Activated naive CD8-positive, alpha-beta T cell treated with anti-CD3 and anti-CD28 coated beads, Interleukin-2, amount 10 ng/mL, durations not matched to agents 7 days and 5 days (primary cell): Measurements from ENCODE around the gene MADD. TPM values are rescaled to one million over a fixed set of nuclear protein-coding genes. Genes with fewer than 3 reads are reported as not detected.
A peak's percentile ranks its signal among the peaks of the same experiment; 100 is the strongest.

Source experiments
- ATAC-seq: fragments of 150-1000 bp; cut with Tn5 transposase; one replicate; pipeline ENCODE4 v1.10.0; 2021; ENCODE audit warnings: low read depth, moderate library complexity
- POLR2A ChIA-PET: fragments of 350-600 bp; sonication (Branson Sonifier 250); formaldehyde crosslinking; loops from one replicate; lab custom pipeline; 2021; ENCODE audit warnings: antibody characterized with exemption; lab: Charles Lee
- DNase-seq: peaks from one replicate; pipeline ENCODE4 v3.0.0; 2021
- H3K27ac Mint-ChIP-seq: one replicate; pipeline ENCODE4 v1.8.0; 2022; ENCODE audit warnings: mild to moderate bottlenecking, mixed read lengths
- H3K27me3 Mint-ChIP-seq: one replicate; pipeline ENCODE4 v1.8.0; 2022; ENCODE audit warnings: mild to moderate bottlenecking, moderate library complexity, mixed read lengths
- H3K36me3 Mint-ChIP-seq: one replicate; pipeline ENCODE4 v1.8.0; 2021; ENCODE audit warnings: mild to moderate bottlenecking, mixed read lengths
- H3K4me1 Mint-ChIP-seq: one replicate; pipeline ENCODE4 v1.8.0; 2021; ENCODE audit warnings: mixed read lengths
- H3K4me3 Mint-ChIP-seq: one replicate; pipeline ENCODE4 v1.8.0; 2022; ENCODE audit warnings: mild to moderate bottlenecking, moderate library complexity, mixed read lengths
- H3K9me3 Mint-ChIP-seq: one replicate; pipeline ENCODE4 v1.8.0; 2021; ENCODE audit warnings: mixed read lengths
- total RNA-seq, 2 experiments: library from RNA; stranded (reverse); gene quantifications; one replicate each; pipeline ENCODE4 v1.2.3, GENCODE V29; 2021

MADD gene
- total RNA-seq, 2 experiments from 2014 or later = 113 to 114 TPM

DNA sequence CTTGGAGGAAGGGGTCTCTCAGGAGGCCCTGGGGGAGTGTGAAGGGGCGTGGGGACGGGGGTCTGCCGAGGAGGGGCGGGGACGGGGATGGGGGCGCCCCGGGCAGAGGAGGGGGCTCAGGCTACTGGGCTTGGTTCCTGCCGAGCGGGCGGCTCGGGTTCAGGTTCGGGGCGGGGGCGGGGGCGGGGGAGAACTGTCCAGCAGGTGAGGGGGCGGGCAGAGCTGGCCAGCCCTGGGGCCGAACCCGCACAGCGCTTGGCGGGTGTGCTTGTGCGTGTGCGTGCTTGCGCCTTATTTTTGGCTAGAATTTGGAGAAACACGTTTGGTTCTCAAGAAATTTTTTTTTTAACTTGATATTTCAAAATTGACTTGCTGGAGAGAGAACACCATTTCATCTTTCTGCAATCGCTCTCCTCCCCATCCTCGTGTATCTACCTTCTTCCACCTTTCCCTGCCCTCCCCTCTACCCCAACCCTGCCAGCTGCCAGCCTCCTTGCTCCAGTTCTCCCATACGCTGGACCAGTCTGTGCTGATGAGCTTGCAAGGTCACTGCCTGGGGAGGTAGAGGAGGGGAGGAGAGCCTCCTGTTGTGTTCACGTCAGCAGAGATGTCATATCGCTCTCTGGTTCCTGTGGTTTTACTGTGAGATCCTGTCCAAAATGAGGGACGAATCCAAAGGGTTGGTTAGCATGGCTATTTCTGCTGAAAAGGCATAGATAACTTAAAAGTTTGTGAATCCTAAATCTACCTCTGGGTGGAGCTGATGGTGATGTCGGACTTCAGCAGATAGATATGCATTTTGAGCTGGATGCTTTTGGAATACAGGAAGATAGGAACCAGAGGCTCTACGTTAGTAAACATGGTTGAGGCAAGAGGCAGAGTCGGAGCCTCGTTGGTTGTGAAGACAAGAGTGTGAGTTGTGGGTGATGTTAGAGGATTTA lies 668 bp downstream of the MADD start:
- no peaks in the 10 kb centered on the region for H3K9me3 Mint-ChIP-seq
- H3K4me3 Mint-ChIP-seq = peak overlapping the region; percentile 85
- ATAC-seq (no peak), DNase-seq (peak; percentile 43)
- peaks cover 40% of the 10 kb centered on the region for H3K4me1 Mint-ChIP-seq
- H3K27ac Mint-ChIP-seq = peak overlapping the region; percentile 85
- H3K36me3 Mint-ChIP-seq = peaks cover 12% of the 10 kb centered on the region
- H3K27me3 Mint-ChIP-seq = no peaks in the 10 kb centered on the region
- POLR2A ChIA-PET = interaction anchor here (0.6 to 4.8 kb wide), 8 partner anchors 11 to 495 kb away, joined by 3 to 36 read pairs (median 6); partner anchors contain the start of genes ACP2, ARFGAP2, DDB2 and NR1H3

GRCh38 chr11:47271328-47271727 lies 1.4 kb downstream of the MADD start:
- Mint-ChIP-seq H3K4me3 (peak overlapping the region; percentile 85), H3K27ac (peak overlapping the region; percentile 85), H3K27me3 (no peaks in the 10 kb centered on the region), H3K4me1 (peaks cover 37% of the 10 kb centered on the region), H3K36me3 (peaks cover 18% of the 10 kb centered on the region), H3K9me3 (no peaks in the 10 kb centered on the region)
- POLR2A ChIA-PET = interaction anchor here (0.6 to 4.8 kb wide), 8 partner anchors 12 to 495 kb away, joined by 3 to 36 read pairs (median 6); partner anchors contain the start of genes ACP2, ARFGAP2, DDB2 and NR1H3
- ATAC-seq = no peak
- DNase-seq = no peak

GRCh38 chr11:47271961-47272661 lies 2.2 kb downstream of the MADD start:
- H3K4me1 Mint-ChIP-seq = peaks cover 37% of the 10 kb centered on the region
- DNase-seq (no peak), ATAC-seq (no peak)
- no peaks in the 10 kb centered on the region for H3K9me3 Mint-ChIP-seq
- peaks cover 24% of the 10 kb centered on the region for H3K36me3 Mint-ChIP-seq
- peak overlapping the region; percentile 8 for H3K27ac Mint-ChIP-seq
- POLR2A ChIA-PET = interaction anchor here (2.0 to 4.8 kb wide), 4 partner anchors 13 to 58 kb away, joined by 14 to 36 read pairs (median 20); partner anchors contain the start of genes ACP2 and DDB2
- no peaks in the 10 kb centered on the region for H3K27me3 Mint-ChIP-seq
- peak overlapping the region; percentile 85 for H3K4me3 Mint-ChIP-seq

DNA sequence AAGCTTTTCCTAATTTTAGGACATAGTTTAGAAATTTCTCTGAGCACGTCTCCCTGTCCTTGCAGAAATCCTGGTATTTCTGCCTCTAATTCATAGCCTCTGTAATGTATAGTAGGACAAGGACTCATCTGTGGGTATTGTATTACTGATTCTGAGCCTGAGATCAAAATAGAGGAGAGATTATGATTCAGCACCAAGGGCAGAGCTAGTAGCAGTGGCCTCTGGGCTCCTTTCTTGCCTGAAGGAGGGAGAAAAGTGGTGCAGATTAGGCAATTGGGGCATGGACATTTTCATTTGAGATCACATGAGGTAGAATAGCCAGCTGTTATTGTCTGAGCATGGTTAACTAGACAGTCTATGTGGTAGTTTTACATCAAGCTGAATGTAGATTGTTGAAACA lies 2.8 kb downstream of the MADD start:
- Mint-ChIP-seq H3K27ac (no peak overlapping the region), H3K27me3 (no peaks in the 10 kb centered on the region), H3K4me1 (peaks cover 36% of the 10 kb centered on the region), H3K36me3 (peaks cover 24% of the 10 kb centered on the region), H3K4me3 (peak overlapping the region; percentile 20), H3K9me3 (no peaks in the 10 kb centered on the region)
- POLR2A ChIA-PET = interaction anchor here (2.0 to 4.8 kb wide), 2 partner anchors 24 to 58 kb away, joined by 14 to 36 read pairs; partner anchors contain the start of genes ACP2 and DDB2
- DNase-seq (no peak), ATAC-seq (no peak)

- H3K27ac Mint-ChIP-seq = no peak overlapping the region
- POLR2A ChIA-PET = interaction anchor here (1.3 to 4.8 kb wide), 3 partner anchors 15 to 60 kb away, joined by 3 to 36 read pairs (median 14); partner anchors contain the start of genes ACP2 and DDB2
- no peaks in the 10 kb centered on the region for H3K9me3 Mint-ChIP-seq
Measured at GRCh38 chr11:47274495-47275235, 4.7 kb downstream of the MADD start.

GRCh38 chr11:47276923-47277322 lies 7.0 kb downstream of the MADD start:
- Mint-ChIP-seq H3K27me3 (no peaks in the 10 kb centered on the region), H3K9me3 (no peaks in the 10 kb centered on the region), H3K36me3 (peaks cover 28% of the 10 kb centered on the region), H3K27ac (no peak overlapping the region), H3K4me3 (no peak overlapping the region), H3K4me1 (peaks cover 12% of the 10 kb centered on the region)
- ATAC-seq = no peak
- no peak for DNase-seq
- POLR2A ChIA-PET = no interaction called here

More at GRCh38 chr11:47274495-47275235, 4.7 kb downstream of the MADD start:
- DNase-seq (no peak), ATAC-seq (no peak)
- Mint-ChIP-seq H3K4me1 (peaks cover 22% of the 10 kb centered on the region), H3K36me3 (peaks cover 28% of the 10 kb centered on the region), H3K27me3 (no peaks in the 10 kb centered on the region), H3K4me3 (no peak overlapping the region)

- Mint-ChIP-seq H3K27me3 (no peaks in the 10 kb centered on the region), H3K27ac (no peak overlapping the region), H3K4me3 (no peak overlapping the region), H3K9me3 (no peaks in the 10 kb centered on the region), H3K4me1 (peaks cover 2% of the 10 kb centered on the region), H3K36me3 (peaks cover 36% of the 10 kb centered on the region)
- POLR2A ChIA-PET = no interaction called here
- no peak for DNase-seq
- ATAC-seq = no peak
Measured at GRCh38 chr11:47278058-47278457, 8.1 kb downstream of the MADD start.

- no peak for ATAC-seq
- POLR2A ChIA-PET = no interaction called here
- Mint-ChIP-seq H3K27me3 (no peaks in the 10 kb centered on the region), H3K9me3 (no peaks in the 10 kb centered on the region), H3K27ac (no peak overlapping the region), H3K4me1 (peaks cover 2% of the 10 kb centered on the region), H3K36me3 (peaks cover 36% of the 10 kb centered on the region), H3K4me3 (no peak overlapping the region)
- DNase-seq = no peak
Measured at GRCh38 chr11:47278769-47279168, 8.8 kb downstream of the MADD start.

- peaks cover 2% of the 10 kb centered on the region for H3K4me1 Mint-ChIP-seq
- H3K4me3 Mint-ChIP-seq = no peak overlapping the region
- DNase-seq = no peak
- ATAC-seq = no peak
- POLR2A ChIA-PET = no interaction called here
- H3K36me3 Mint-ChIP-seq = peaks cover 34% of the 10 kb centered on the region
- H3K27ac Mint-ChIP-seq = no peak overlapping the region
- H3K9me3 Mint-ChIP-seq = no peaks in the 10 kb centered on the region
- no peaks in the 10 kb centered on the region for H3K27me3 Mint-ChIP-seq
Measured at GRCh38 chr11:47280099-47280498, 10.2 kb downstream of the MADD start.

DNA sequence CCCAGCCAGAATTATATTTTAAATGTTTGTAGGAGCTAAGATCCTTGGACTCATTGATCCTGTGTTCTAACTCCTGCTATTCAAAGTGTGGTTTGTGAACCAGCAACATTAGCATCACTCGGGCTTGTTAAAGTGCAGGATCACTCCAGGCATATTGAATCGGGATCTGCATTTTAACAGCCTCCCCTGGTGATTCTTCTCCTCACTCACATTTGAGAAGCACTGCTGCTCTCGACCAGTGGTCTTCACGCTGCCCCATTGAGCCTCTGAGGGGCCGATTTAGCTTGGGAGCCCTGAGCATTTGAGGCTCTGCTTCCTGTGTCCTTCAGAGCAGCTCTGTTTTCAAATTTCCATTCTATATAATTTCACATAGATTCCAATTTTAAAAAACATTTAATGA lies 10.9 kb downstream of the MADD start:
- Mint-ChIP-seq H3K27ac (no peak overlapping the region), H3K36me3 (peaks cover 37% of the 10 kb centered on the region), H3K4me1 (peaks cover 3% of the 10 kb centered on the region), H3K9me3 (no peaks in the 10 kb centered on the region), H3K4me3 (no peak overlapping the region), H3K27me3 (no peaks in the 10 kb centered on the region)
- DNase-seq (no peak), ATAC-seq (no peak)
- POLR2A ChIA-PET = interaction anchor here (1.3 kb wide), 1 partner anchor 40 kb away, joined by 5 read pairs; no protein-coding TSS in a partner anchor

GRCh38 chr11:47282462-47282861 lies 12.5 kb downstream of the MADD start:
- ATAC-seq (no peak), DNase-seq (no peak)
- Mint-ChIP-seq H3K9me3 (no peaks in the 10 kb centered on the region), H3K27me3 (no peaks in the 10 kb centered on the region), H3K4me1 (peaks cover 3% of the 10 kb centered on the region), H3K4me3 (no peak overlapping the region), H3K27ac (no peak overlapping the region), H3K36me3 (peaks cover 33% of the 10 kb centered on the region)
- POLR2A ChIA-PET = interaction anchor here (0.5 kb wide), 1 partner anchor 1486 kb away, joined by 4 read pairs; no protein-coding TSS in a partner anchor

DNA sequence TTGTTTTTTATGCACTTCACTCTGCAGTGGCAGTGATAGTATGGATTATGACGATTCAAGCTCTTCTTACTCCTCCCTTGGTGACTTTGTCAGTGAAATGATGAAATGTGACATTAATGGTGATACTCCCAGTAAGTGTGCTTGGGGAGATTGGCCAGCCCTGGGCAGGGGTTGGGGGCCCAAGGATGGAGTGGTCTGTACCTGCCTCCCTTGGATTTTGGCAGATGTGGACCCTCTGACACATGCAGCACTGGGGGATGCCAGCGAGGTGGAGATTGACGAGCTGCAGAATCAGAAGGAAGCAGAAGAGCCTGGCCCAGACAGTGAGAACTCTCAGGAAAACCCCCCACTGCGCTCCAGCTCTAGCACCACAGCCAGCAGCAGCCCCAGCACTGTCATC lies 14.2 kb downstream of the MADD start:
- ATAC-seq (no peak), DNase-seq (no peak)
- Mint-ChIP-seq H3K9me3 (no peaks in the 10 kb centered on the region), H3K4me1 (peaks cover 1% of the 10 kb centered on the region), H3K27ac (no peak overlapping the region), H3K4me3 (no peak overlapping the region), H3K27me3 (no peaks in the 10 kb centered on the region), H3K36me3 (peaks cover 38% of the 10 kb centered on the region)
- POLR2A ChIA-PET = no interaction called here
